Hypothalamus (tissue), 51 donors: ENCODE results near the gene DIP2C.

Experiments
- DNase-seq, 51 donors: peaks; one replicate each; lab custom pipeline; 2025; lab: John Stamatoyannopoulos, UW

The DIP2C gene

GRCh38 chr10:677750-678661 is 11.5 kb downstream of the DIP2C start:
- no peak for DNase-seq

- DNase-seq, result no peak
Measured at GRCh38 chr10:677038-677437, 12.4 kb downstream of the DIP2C start.

- no peak for DNase-seq
Measured at GRCh38 chr10:676178-676577, 13.3 kb downstream of the DIP2C start.

- DNase-seq, result no peak
Measured at GRCh38 chr10:675532-675931, 13.9 kb downstream of the DIP2C start.

GRCh38 chr10:673492-673891 is 16.0 kb downstream of the DIP2C start:
- no peak for DNase-seq

GRCh38 chr10:672992-673391 is 16.5 kb downstream of the DIP2C start:
- no peak for DNase-seq

- no peak for DNase-seq
Measured at GRCh38 chr10:672203-672602, 17.3 kb downstream of the DIP2C start.

GRCh38 chr10:670990-671389 is 18.5 kb downstream of the DIP2C start:
- DNase-seq, result no peak

GRCh38 chr10:670038-670437 is 19.4 kb downstream of the DIP2C start:
- DNase-seq, result no peak

- no peak for DNase-seq
Measured at GRCh38 chr10:668786-669485, 20.5 kb downstream of the DIP2C start.

GRCh38 chr10:667602-668143 is 21.8 kb downstream of the DIP2C start:
- DNase-seq, result no peak

GRCh38 chr10:667096-667495 is 22.4 kb downstream of the DIP2C start:
- no peak for DNase-seq

GRCh38 chr10:666237-667012 is 23.0 kb downstream of the DIP2C start:
- no peak for DNase-seq

GRCh38 chr10:665579-666091 is 23.8 kb downstream of the DIP2C start:
- DNase-seq, result no peak

- DNase-seq, result no peak
Measured at GRCh38 chr10:664893-665292, 24.6 kb downstream of the DIP2C start.

GRCh38 chr10:664301-664700 is 25.2 kb downstream of the DIP2C start:
- DNase-seq, result no peak

GRCh38 chr10:663831-664251 is 25.6 kb downstream of the DIP2C start:
- DNase-seq, result peak in 39 of 51 donors; percentile 11 to 90 (median 66)

- no peak for DNase-seq
Measured at GRCh38 chr10:663466-663751, 26.1 kb downstream of the DIP2C start.

GRCh38 chr10:662686-663465 is 26.6 kb downstream of the DIP2C start:
- peak in 4 of 51 donors; percentile 26 to 76 (median 57) for DNase-seq

GRCh38 chr10:662223-662605 is 27.3 kb downstream of the DIP2C start:
- DNase-seq, result no peak
